WTC11 (cell line): ENCODE measurements around the gene SOWAHB.

Source experiments
- CTCF ChIP-seq: fragments of 200-600 bp; IDR thresholded peaks from 2 replicates; pipeline ENCODE4 v1.8.0; 2022; ENCODE audit warnings: antibody characterized with exemption
- FOXP1 ChIP-seq: sonication (generic); formaldehyde crosslinking; IDR thresholded peaks from 2 replicates; pipeline ENCODE4 v1.8.0; 2022; ENCODE audit warnings: missing genetic modification reagents, mild to moderate bottlenecking, moderate library complexity, borderline replicate concordance
- IRF1 ChIP-seq: sonication (generic); formaldehyde crosslinking; IDR thresholded peaks from 2 replicates; pipeline ENCODE4 v1.8.0; 2023; ENCODE audit warnings: missing genetic modification reagents
- JAZF1 ChIP-seq: fragments of 250-450 bp; sonication (Bioruptor Pico); IDR thresholded peaks from 2 replicates; pipeline ENCODE4 v1.9.0; 2021; ENCODE audit warnings: moderate library complexity, mild to moderate bottlenecking, inconsistent platforms
- KAT7 ChIP-seq: sonication (generic); formaldehyde crosslinking; IDR thresholded peaks from 2 replicates; pipeline ENCODE4 v1.8.1; 2023; ENCODE audit warnings: missing genetic modification reagents, mild to moderate bottlenecking, borderline replicate concordance
- MAX ChIP-seq: sonication (generic); formaldehyde crosslinking; IDR thresholded peaks from 2 replicates; pipeline ENCODE4 v1.8.0; 2022; ENCODE audit warnings: mild to moderate bottlenecking, missing genetic modification reagents
- MLX ChIP-seq: sonication (generic); formaldehyde crosslinking; IDR thresholded peaks from 2 replicates; pipeline ENCODE4 v1.8.1; 2023; ENCODE audit warnings: mild to moderate bottlenecking, missing genetic modification reagents, moderate library complexity
- PREB ChIP-seq: sonication (generic); formaldehyde crosslinking; IDR thresholded peaks from 2 replicates; pipeline ENCODE4 v1.8.1; 2022; ENCODE audit warnings: mild to moderate bottlenecking, missing genetic modification reagents, moderate library complexity, borderline replicate concordance
- SP1 ChIP-seq: sonication (generic); formaldehyde crosslinking; conservative IDR thresholded peaks from 2 replicates; pipeline ENCODE4 v1.8.1; 2022; ENCODE audit warnings: missing genetic modification reagents
- USF2 ChIP-seq: sonication (generic); formaldehyde crosslinking; IDR thresholded peaks from 2 replicates; pipeline ENCODE4 v1.8.1; 2023; ENCODE audit warnings: mild to moderate bottlenecking, missing genetic modification reagents, moderate library complexity
- ZSCAN18 ChIP-seq: fragments of 250-450 bp; sonication (Bioruptor Pico); IDR thresholded peaks from 2 replicates; pipeline ENCODE4 v2.1.2; 2022; ENCODE audit warnings: mild to moderate bottlenecking, moderate library complexity
- TF ChIP-seq, protein P1 (sequence below): sonication (generic); formaldehyde crosslinking; IDR thresholded peaks from 2 replicates; pipeline ENCODE4 v1.8.1; 2022; ENCODE audit warnings: missing genetic modification reagents, borderline replicate concordance
- TF ChIP-seq, protein P2 (sequence below): sonication (generic); formaldehyde crosslinking; IDR thresholded peaks from 2 replicates; pipeline ENCODE4 v1.8.1; 2023; ENCODE audit warnings: mild to moderate bottlenecking, missing genetic modification reagents, borderline replicate concordance

- TF ChIP-seq CTCF (no peak), SP1 (CRISPR knock-in tag) (no peak), IRF1 (CRISPR knock-in tag) (no peak), USF2 (no peak), MAX (CRISPR knock-in tag) (no peak), JAZF1 (CRISPR knock-in tag) (no peak), ZSCAN18 (CRISPR knock-in tag) (no peak), FOXP1 (CRISPR knock-in tag) (no peak), KAT7 (CRISPR knock-in tag) (no peak), MLX (CRISPR knock-in tag) (no peak), PREB (no peak)
- TF ChIP-seq, protein P1, sequence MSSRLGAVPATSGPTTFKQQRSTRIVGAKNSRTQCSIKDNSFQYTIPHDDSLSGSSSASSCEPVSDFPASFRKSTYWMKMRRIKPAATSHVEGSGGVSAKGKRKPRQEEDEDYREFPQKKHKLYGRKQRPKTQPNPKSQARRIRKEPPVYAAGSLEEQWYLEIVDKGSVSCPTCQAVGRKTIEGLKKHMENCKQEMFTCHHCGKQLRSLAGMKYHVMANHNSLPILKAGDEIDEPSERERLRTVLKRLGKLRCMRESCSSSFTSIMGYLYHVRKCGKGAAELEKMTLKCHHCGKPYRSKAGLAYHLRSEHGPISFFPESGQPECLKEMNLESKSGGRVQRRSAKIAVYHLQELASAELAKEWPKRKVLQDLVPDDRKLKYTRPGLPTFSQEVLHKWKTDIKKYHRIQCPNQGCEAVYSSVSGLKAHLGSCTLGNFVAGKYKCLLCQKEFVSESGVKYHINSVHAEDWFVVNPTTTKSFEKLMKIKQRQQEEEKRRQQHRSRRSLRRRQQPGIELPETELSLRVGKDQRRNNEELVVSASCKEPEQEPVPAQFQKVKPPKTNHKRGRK, result no peak
- TF ChIP-seq, protein P2, sequence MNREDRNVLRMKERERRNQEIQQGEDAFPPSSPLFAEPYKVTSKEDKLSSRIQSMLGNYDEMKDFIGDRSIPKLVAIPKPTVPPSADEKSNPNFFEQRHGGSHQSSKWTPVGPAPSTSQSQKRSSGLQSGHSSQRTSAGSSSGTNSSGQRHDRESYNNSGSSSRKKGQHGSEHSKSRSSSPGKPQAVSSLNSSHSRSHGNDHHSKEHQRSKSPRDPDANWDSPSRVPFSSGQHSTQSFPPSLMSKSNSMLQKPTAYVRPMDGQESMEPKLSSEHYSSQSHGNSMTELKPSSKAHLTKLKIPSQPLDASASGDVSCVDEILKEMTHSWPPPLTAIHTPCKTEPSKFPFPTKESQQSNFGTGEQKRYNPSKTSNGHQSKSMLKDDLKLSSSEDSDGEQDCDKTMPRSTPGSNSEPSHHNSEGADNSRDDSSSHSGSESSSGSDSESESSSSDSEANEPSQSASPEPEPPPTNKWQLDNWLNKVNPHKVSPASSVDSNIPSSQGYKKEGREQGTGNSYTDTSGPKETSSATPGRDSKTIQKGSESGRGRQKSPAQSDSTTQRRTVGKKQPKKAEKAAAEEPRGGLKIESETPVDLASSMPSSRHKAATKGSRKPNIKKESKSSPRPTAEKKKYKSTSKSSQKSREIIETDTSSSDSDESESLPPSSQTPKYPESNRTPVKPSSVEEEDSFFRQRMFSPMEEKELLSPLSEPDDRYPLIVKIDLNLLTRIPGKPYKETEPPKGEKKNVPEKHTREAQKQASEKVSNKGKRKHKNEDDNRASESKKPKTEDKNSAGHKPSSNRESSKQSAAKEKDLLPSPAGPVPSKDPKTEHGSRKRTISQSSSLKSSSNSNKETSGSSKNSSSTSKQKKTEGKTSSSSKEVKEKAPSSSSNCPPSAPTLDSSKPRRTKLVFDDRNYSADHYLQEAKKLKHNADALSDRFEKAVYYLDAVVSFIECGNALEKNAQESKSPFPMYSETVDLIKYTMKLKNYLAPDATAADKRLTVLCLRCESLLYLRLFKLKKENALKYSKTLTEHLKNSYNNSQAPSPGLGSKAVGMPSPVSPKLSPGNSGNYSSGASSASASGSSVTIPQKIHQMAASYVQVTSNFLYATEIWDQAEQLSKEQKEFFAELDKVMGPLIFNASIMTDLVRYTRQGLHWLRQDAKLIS (CRISPR knock-in tag), result no peak
These were observed 5.9 kb downstream of the SOWAHB start for GRCh38 chr4:76892001-76892400.
